ENCODE measurements around the gene SAMD8.

DNA sequence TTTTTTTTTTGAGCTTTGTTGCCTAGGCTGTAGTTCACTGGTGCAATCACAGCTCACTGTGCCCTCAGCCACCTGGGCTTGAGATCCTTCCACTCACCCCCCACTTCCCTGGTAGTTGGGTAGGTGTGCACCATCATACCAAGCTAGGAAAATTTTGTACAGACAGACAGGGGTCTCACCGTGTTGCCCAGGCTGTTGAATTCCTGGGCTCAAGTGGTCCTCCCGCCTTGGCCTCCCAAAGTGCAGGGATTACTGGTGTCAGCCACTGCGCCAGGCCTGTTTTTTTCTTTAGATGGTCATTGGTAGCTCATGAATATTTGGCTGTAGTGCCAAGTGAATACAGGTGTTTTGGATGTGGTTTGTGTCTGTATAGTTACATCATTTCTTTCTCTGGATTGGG, 116.8 kb downstream of the SAMD8 start:
- TF ChIP-seq, protein P1, sequence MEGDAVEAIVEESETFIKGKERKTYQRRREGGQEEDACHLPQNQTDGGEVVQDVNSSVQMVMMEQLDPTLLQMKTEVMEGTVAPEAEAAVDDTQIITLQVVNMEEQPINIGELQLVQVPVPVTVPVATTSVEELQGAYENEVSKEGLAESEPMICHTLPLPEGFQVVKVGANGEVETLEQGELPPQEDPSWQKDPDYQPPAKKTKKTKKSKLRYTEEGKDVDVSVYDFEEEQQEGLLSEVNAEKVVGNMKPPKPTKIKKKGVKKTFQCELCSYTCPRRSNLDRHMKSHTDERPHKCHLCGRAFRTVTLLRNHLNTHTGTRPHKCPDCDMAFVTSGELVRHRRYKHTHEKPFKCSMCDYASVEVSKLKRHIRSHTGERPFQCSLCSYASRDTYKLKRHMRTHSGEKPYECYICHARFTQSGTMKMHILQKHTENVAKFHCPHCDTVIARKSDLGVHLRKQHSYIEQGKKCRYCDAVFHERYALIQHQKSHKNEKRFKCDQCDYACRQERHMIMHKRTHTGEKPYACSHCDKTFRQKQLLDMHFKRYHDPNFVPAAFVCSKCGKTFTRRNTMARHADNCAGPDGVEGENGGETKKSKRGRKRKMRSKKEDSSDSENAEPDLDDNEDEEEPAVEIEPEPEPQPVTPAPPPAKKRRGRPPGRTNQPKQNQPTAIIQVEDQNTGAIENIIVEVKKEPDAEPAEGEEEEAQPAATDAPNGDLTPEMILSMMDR (IDR thresholded peaks at IDR 0.05) = no peak
- TF ChIP-seq POLR2A (IDR thresholded peaks at IDR 0.05) = no peak

Data from thyroid gland (tissue), 4 donors.